ENCODE measurements around the gene PTPRD.

Gene PTPRD

DNA sequence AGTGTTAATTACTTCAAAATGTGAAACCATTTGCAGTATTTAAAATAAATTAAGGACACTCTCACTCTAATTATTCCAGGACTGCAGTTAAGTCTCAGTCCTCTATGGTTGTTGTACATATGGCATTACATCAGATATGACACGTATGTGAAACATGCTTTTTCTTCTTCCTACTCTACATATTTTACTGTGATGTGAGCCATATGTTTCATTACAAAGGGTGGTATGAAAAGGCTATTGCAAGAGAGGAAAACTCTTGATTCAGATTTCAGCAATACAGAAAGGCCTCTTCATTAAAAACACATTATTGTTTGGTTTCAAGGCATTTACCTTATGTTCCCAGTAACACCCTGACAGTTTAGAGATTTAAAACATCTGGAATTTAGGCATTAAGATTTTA is 1848.8 kb downstream of the PTPRD start:
- no peak for DNase-seq (ENCODE audit: low spot score)
- TF ChIP-seq, protein P1, sequence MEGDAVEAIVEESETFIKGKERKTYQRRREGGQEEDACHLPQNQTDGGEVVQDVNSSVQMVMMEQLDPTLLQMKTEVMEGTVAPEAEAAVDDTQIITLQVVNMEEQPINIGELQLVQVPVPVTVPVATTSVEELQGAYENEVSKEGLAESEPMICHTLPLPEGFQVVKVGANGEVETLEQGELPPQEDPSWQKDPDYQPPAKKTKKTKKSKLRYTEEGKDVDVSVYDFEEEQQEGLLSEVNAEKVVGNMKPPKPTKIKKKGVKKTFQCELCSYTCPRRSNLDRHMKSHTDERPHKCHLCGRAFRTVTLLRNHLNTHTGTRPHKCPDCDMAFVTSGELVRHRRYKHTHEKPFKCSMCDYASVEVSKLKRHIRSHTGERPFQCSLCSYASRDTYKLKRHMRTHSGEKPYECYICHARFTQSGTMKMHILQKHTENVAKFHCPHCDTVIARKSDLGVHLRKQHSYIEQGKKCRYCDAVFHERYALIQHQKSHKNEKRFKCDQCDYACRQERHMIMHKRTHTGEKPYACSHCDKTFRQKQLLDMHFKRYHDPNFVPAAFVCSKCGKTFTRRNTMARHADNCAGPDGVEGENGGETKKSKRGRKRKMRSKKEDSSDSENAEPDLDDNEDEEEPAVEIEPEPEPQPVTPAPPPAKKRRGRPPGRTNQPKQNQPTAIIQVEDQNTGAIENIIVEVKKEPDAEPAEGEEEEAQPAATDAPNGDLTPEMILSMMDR (IDR thresholded peaks at IDR 0.05; ENCODE audit: borderline replicate concordance, control extremely low read depth, extremely low read depth, insufficient read depth, missing control alignments), result no peak

DNA sequence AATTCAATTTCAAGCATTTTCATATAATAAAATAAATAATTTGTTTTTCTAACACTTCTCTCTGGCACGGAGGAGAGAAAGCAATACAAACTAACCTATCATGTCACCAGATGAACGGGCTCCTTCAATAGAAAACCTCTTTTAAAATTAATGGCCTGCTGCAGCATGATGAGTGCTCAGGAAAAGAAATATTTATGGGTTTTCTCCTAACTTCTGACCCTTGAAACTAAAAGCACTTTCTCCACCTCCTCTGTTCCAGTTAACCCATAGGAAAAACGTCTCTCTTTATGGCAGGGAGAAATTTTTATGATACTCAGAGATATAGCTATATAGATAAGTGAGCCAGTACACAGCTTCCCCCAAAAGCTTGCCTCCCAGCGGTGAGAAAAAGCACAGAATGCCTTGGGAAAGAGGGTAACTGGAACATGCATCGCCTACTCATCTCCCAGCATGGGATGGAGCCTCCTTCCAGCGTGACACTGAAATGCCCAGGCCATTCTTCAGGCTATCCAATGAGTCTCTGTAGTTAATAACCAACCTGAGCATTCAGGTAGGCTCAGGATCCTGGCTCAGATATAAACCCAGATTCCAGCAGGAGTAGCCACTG is 1850.2 kb downstream of the PTPRD start:
- DNase-seq (ENCODE audit: low spot score), result no peak
- in situ Hi-C loops (cut with MboI; ENCODE audit: low sequenced_read_pairs, unreplicated experiment), result no loop called here
- TF ChIP-seq, protein P1 (IDR thresholded peaks at IDR 0.05; ENCODE audit: borderline replicate concordance, control extremely low read depth, extremely low read depth, insufficient read depth, missing control alignments), result no peak

More for the DNA sequence above, 1848.8 kb downstream of the PTPRD start:
- in situ Hi-C loops (cut with MboI; ENCODE audit: low sequenced_read_pairs, unreplicated experiment), result no loop called here

DNA sequence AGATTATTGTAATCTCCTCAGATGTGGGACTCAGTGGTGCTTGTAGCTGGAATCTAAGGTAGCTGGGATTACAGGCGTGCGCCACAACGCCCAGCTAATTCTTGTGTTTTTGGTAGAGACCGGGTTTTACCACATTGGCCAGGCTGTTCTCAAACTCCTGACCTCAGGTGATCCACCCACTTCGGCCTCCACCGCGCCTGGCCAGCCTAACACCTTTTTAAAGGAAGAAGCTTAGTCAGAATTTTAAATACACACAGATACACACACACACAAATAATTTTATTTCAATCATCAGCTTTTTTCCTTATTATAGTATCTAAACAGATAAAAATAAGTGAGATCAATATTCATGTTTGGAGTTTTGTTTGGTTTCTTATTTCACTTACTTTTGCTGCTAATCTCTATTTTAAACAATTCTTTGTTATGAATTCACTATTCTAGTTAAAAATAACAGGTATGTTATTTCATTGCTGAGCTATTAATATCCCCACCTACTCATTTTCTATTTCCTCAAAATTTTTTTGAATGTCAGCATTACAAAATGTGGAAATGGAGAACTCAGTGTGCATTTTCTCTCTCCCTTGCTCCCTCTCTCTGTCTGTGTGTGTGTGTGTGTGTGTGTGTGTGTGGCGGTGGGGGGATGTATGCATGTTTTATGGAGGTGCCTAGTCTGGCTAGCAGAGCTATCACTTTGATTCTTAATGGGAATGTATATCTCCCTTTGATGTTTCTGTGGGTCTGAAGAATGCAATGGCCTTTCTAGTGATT is 1852.6 kb downstream of the PTPRD start:
- in situ Hi-C loops (cut with MboI; ENCODE audit: low sequenced_read_pairs, unreplicated experiment), result no loop called here
- TF ChIP-seq, protein P1 (IDR thresholded peaks at IDR 0.05; ENCODE audit: borderline replicate concordance, control extremely low read depth, extremely low read depth, insufficient read depth, missing control alignments), result no peak
- DNase-seq (ENCODE audit: low spot score), result no peak

DNA sequence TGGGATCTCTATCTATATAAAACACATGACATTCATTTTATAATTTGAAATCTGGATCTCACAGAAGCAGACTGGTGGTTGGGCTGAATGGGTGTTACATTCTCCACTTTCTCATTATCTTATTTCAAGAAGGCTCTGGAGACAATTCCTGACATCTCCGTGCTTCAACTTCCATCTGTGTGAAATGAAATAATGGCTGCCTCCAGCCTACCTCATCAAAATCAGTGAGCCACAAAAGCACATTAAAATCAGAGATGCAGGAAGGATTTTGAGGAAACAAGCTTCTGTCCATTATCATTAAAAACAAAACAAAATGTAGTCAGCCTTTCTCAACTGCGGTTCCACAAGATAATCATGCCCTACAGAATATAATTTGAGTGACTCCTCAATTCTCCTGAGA is 1854.9 kb downstream of the PTPRD start:
- DNase-seq (ENCODE audit: low spot score), result no peak
- in situ Hi-C loops (cut with MboI; ENCODE audit: low sequenced_read_pairs, unreplicated experiment), result no loop called here
- TF ChIP-seq, protein P1 (IDR thresholded peaks at IDR 0.05; ENCODE audit: borderline replicate concordance, control extremely low read depth, extremely low read depth, insufficient read depth, missing control alignments), result no peak

DNA sequence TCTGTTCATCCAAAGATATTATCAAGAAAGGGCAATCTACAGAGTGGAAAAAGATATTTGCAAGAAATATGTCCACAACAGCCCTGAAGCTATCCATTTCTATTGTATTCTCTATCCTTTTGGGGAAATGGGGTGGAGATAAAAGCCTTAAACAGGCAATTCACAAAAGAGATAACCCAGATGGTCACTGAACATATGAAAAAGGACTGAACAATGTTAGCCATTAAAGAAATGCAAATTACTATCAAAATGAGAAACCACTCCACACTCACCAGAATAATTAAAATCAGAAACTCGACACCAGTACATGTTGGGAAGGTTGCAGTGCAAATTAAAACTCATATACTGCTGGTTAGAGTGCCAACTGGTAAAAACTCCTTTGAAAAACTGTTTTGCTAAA is 1858.1 kb downstream of the PTPRD start:
- DNase-seq (ENCODE audit: low spot score), result no peak
- TF ChIP-seq, protein P1 (IDR thresholded peaks at IDR 0.05; ENCODE audit: borderline replicate concordance, control extremely low read depth, extremely low read depth, insufficient read depth, missing control alignments), result no peak
- in situ Hi-C loops (cut with MboI; ENCODE audit: low sequenced_read_pairs, unreplicated experiment), result no loop called here

DNA sequence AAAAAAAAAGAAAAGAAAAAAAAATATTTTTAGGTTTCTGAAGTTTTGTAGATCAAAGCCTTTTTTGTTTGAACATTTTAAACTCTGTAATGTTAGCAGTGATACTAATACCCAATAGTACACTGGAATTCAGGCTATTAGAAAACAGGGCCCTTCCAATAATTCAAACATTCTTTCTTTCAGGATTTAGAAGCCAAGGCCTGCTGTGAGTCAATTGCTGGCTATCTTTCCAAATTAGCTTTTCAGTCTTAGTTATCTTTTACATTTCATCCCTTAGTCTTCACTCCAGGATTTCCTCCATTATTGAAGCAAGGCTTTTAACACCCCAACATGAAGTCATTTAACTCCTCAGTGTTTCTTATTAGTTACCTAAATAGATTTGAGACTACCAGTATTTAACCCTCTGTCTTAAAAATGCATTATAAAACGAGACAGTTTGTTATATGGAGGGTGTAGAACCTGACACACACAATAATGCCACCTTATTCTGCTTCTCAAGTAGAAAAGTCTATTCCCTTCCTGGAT is 1861.3 kb downstream of the PTPRD start:
- DNase-seq (ENCODE audit: low spot score), result no peak
- in situ Hi-C loops (cut with MboI; ENCODE audit: low sequenced_read_pairs, unreplicated experiment), result no loop called here
- TF ChIP-seq, protein P1 (IDR thresholded peaks at IDR 0.05; ENCODE audit: borderline replicate concordance, control extremely low read depth, extremely low read depth, insufficient read depth, missing control alignments), result no peak

Measured in GM13976 (cell line).